K562 (cell line): Measurements from ENCODE around the gene PUS3. TPM values are rescaled to one million over a fixed set of nuclear protein-coding genes. Genes with fewer than 3 reads are reported as not detected.

Experiments
- ARID1B ChIP-seq: fragments of 450-650 bp; IDR thresholded peaks from 2 replicates; pipeline ENCODE4 v1.6.1; 2016; ENCODE audit warnings: antibody characterized with exemption, mild to moderate bottlenecking, inconsistent platforms
- CBX8 ChIP-seq: fragments of 200-600 bp; sonication (generic); IDR thresholded peaks from 2 replicates; pipeline ENCODE4 v1.6.1; 2012; ENCODE audit warnings: borderline replicate concordance, mixed run types, low read depth, mild to moderate bottlenecking, moderate library complexity, mixed read lengths, low read length, control low read depth, inconsistent platforms; ENCODE audit not compliant: poor library complexity, severe bottlenecking; ENCODE audit errors: extremely low read depth
- DPF2 ChIP-seq: fragments of 450-650 bp; IDR thresholded peaks from 2 replicates; pipeline ENCODE4 v1.6.1; 2016
- GTF2E2 ChIP-seq: fragments of 200-800 bp; sonication (Bioruptor generic); IDR thresholded peaks from 2 replicates; pipeline ENCODE4 v1.6.1; 2016; ENCODE audit warnings: missing genetic modification characterization, missing compliant biosample characterization
- NR2C1 ChIP-seq, 2 experiments: fragments of 450-650 bp; IDR thresholded peaks; 2 replicates each; pipeline ENCODE4 v1.6.1; 2017; ENCODE audit warnings: mild to moderate bottlenecking in 2 of 2, antibody characterized with exemption in 1 of 2, inconsistent platforms in 1 of 2, missing compliant biosample characterization in 1 of 2, missing genetic modification characterization in 1 of 2
- POLR2AphosphoS5 ChIP-seq: IDR thresholded peaks from 2 replicates; pipeline ENCODE4 v1.6.1; 2011; ENCODE audit warnings: mild to moderate bottlenecking, low read depth, low read length, moderate library complexity; ENCODE audit not compliant: control insufficient read depth, insufficient read depth
- POU5F1 ChIP-seq: fragments of 150-350 bp; IDR thresholded peaks from 2 replicates; pipeline ENCODE4 v1.6.1; 2014; ENCODE audit warnings: borderline replicate concordance, low read length, low read depth, mild to moderate bottlenecking; ENCODE audit not compliant: partially characterized antibody
- RBBP5 ChIP-seq: fragments of 200-600 bp; sonication (generic); IDR thresholded peaks from 2 replicates; pipeline ENCODE4 v1.6.1; 2012; ENCODE audit warnings: borderline replicate concordance, mild to moderate bottlenecking, low read length, control low read depth, inconsistent platforms; ENCODE audit not compliant: insufficient read depth, poor library complexity, severe bottlenecking
- RFX7 ChIP-seq: fragments of 250-450 bp; sonication (Bioruptor Pico); IDR thresholded peaks from 2 replicates; pipeline ENCODE4 v1.5.1; 2021; ENCODE audit warnings: mild to moderate bottlenecking
- SREBF2 ChIP-seq: sonication (generic); formaldehyde crosslinking; IDR thresholded peaks from 2 replicates; pipeline ENCODE4 v1.4.0; 2020; ENCODE audit warnings: mild to moderate bottlenecking, missing genetic modification reagents
- SUPT5H ChIP-seq: fragments of 450-650 bp; IDR thresholded peaks from 2 replicates; pipeline ENCODE4 v1.6.1; 2016
- WHSC1 ChIP-seq: IDR thresholded peaks from one replicate; pipeline ENCODE4 v1.6.1; 2012; ENCODE audit warnings: low read length, control low read depth, inconsistent platforms
- ZKSCAN1 ChIP-seq: fragments of 150-350 bp; IDR thresholded peaks from 2 replicates; pipeline ENCODE4 v1.6.1; 2016; ENCODE audit warnings: low read depth, low read length
- ZNF586 ChIP-seq: fragments of 450-650 bp; formaldehyde crosslinking; conservative IDR thresholded peaks from 2 replicates; pipeline ENCODE4 v1.4.0; 2020; ENCODE audit warnings: mild to moderate bottlenecking, moderate library complexity
- polyA plus RNA-seq, 8 experiments: library from polyadenylated mRNA; depleted of rRNA in 4 of 8; stranded (reverse) in 5 of 8; unstranded in 3 of 8; fragments of >200 nt; fragmentation: Nextera tagmentation in 2 of 8; fragmentation: Illumina TruSeq in 1 of 8; extraction: Ambion mirVana in 2 of 8; extraction: Trizol in 1 of 8; gene quantifications; 2 replicates each; pipeline versions ENCODE4 v1.2.1 to v1.2.3, GENCODE V29; 2011 to 2014; ENCODE audit warnings: inconsistent platforms in 1 of 8, missing spikeins in 1 of 8
- total RNA-seq, 7 experiments: library from RNA; depleted of rRNA in 6 of 7; stranded (reverse); fragments of >200 nt in 6 of 7; fragmentation: Illumina TruSeq in 2 of 7; extraction: Trizol in 2 of 7; gene quantifications; 2 replicates each; pipeline versions ENCODE4 v1.2.1 to v1.2.3, GENCODE V29; 2011 to 2021; ENCODE audit warnings: low replicate concordance in 1 of 7
- TF ChIP-seq, protein P1 (sequence below): sonication (generic); formaldehyde crosslinking; IDR thresholded peaks from 2 replicates; pipeline ENCODE4 v1.8.0; 2023; ENCODE audit warnings: mild to moderate bottlenecking, missing genetic modification reagents
- TF ChIP-seq, protein P2 (sequence below): sonication (generic); formaldehyde crosslinking; IDR thresholded peaks from 2 replicates; pipeline ENCODE4 v1.8.0; 2022; ENCODE audit warnings: mild to moderate bottlenecking, missing genetic modification reagents
- TF ChIP-seq, protein P3 (sequence below): IDR thresholded peaks from 2 replicates; pipeline ENCODE4 v1.6.1; 2014; ENCODE audit warnings: antibody characterized with exemption
- TF ChIP-seq, protein P4 (sequence below): fragments of 250-450 bp; sonication (Bioruptor Pico); IDR thresholded peaks from 2 replicates; pipeline ENCODE4 v1.5.0; 2020; ENCODE audit warnings: mild to moderate bottlenecking
- TF ChIP-seq, protein P5 (sequence below): fragments of 250-450 bp; sonication (Bioruptor Pico); IDR thresholded peaks from 2 replicates; pipeline ENCODE4 v1.8.0; 2021; ENCODE audit warnings: moderate library complexity, mild to moderate bottlenecking, inconsistent platforms

The PUS3 gene
- total and polyA plus RNA-seq, 9 of the 15 experiments (the other 6 are each of a cell fraction or from before 2014, with no cell fraction given): 16.5 to 49.2 (median 35.9) TPM

DNA sequence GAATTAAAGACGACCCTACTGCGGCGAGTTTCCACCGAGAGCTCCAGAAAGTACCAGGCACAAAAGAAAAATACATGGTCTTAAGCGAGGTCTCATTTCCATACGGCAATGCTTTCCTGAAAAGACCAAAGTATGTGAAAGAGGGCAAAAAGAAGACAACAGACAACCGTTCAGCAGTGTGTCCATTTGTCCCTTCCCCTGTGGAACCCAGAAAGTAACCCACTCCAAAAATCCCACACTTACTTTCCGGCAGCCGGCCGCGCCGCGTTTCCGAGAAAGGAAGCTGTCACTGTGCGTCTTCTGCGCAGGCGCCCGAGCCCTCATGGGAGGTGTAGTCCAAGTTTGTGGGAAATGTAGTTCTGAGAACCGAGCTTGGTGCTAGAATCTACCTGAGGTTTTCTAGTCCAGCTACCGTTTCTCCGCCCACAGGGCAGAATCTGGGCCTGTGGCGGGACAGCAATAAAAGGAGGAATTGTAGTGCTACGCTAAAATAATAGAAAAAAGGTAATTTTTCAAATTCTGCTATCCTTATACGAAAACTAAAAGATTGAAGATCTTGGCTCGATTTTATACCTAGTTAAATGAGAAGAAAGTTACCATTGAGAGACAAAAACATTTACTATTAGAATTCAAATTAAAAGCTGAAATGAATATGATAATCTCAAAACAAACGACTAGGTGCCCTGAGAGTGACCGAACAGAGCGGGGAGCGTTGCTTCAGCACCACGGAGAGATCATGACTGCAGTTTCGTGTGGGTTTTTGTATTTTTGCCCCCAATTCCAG is at the start of gene PUS3 (continued):
- TF ChIP-seq, protein P1, sequence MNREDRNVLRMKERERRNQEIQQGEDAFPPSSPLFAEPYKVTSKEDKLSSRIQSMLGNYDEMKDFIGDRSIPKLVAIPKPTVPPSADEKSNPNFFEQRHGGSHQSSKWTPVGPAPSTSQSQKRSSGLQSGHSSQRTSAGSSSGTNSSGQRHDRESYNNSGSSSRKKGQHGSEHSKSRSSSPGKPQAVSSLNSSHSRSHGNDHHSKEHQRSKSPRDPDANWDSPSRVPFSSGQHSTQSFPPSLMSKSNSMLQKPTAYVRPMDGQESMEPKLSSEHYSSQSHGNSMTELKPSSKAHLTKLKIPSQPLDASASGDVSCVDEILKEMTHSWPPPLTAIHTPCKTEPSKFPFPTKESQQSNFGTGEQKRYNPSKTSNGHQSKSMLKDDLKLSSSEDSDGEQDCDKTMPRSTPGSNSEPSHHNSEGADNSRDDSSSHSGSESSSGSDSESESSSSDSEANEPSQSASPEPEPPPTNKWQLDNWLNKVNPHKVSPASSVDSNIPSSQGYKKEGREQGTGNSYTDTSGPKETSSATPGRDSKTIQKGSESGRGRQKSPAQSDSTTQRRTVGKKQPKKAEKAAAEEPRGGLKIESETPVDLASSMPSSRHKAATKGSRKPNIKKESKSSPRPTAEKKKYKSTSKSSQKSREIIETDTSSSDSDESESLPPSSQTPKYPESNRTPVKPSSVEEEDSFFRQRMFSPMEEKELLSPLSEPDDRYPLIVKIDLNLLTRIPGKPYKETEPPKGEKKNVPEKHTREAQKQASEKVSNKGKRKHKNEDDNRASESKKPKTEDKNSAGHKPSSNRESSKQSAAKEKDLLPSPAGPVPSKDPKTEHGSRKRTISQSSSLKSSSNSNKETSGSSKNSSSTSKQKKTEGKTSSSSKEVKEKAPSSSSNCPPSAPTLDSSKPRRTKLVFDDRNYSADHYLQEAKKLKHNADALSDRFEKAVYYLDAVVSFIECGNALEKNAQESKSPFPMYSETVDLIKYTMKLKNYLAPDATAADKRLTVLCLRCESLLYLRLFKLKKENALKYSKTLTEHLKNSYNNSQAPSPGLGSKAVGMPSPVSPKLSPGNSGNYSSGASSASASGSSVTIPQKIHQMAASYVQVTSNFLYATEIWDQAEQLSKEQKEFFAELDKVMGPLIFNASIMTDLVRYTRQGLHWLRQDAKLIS: no peak
- TF ChIP-seq GTF2E2 (tag): no peak
- TF ChIP-seq CBX8: no peak
- TF ChIP-seq NR2C1 (IDR thresholded peaks at IDR 0.05): no peak
- TF ChIP-seq NR2C1 (tag; IDR thresholded peaks at IDR 0.05): no peak
- no peak for TF ChIP-seq ZNF586 (CRISPR knock-in tag)
- TF ChIP-seq ARID1B: no peak
- TF ChIP-seq, protein P2, sequence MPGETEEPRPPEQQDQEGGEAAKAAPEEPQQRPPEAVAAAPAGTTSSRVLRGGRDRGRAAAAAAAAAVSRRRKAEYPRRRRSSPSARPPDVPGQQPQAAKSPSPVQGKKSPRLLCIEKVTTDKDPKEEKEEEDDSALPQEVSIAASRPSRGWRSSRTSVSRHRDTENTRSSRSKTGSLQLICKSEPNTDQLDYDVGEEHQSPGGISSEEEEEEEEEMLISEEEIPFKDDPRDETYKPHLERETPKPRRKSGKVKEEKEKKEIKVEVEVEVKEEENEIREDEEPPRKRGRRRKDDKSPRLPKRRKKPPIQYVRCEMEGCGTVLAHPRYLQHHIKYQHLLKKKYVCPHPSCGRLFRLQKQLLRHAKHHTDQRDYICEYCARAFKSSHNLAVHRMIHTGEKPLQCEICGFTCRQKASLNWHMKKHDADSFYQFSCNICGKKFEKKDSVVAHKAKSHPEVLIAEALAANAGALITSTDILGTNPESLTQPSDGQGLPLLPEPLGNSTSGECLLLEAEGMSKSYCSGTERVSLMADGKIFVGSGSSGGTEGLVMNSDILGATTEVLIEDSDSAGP: no peak
- TF ChIP-seq RFX7 (CRISPR knock-in tag): no peak
- no peak for TF ChIP-seq SREBF2 (CRISPR knock-in tag)
- no peak for TF ChIP-seq WHSC1
- no peak for TF ChIP-seq DPF2
- TF ChIP-seq, protein P3, sequence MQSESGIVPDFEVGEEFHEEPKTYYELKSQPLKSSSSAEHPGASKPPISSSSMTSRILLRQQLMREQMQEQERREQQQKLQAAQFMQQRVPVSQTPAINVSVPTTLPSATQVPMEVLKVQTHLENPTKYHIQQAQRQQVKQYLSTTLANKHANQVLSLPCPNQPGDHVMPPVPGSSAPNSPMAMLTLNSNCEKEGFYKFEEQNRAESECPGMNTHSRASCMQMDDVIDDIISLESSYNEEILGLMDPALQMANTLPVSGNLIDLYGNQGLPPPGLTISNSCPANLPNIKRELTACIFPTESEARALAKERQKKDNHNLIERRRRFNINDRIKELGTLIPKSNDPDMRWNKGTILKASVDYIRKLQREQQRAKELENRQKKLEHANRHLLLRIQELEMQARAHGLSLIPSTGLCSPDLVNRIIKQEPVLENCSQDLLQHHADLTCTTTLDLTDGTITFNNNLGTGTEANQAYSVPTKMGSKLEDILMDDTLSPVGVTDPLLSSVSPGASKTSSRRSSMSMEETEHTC: no peak
- TF ChIP-seq RBBP5: peak; percentile 55
- TF ChIP-seq POLR2AphosphoS5: peak; percentile 89
- TF ChIP-seq, protein P4, sequence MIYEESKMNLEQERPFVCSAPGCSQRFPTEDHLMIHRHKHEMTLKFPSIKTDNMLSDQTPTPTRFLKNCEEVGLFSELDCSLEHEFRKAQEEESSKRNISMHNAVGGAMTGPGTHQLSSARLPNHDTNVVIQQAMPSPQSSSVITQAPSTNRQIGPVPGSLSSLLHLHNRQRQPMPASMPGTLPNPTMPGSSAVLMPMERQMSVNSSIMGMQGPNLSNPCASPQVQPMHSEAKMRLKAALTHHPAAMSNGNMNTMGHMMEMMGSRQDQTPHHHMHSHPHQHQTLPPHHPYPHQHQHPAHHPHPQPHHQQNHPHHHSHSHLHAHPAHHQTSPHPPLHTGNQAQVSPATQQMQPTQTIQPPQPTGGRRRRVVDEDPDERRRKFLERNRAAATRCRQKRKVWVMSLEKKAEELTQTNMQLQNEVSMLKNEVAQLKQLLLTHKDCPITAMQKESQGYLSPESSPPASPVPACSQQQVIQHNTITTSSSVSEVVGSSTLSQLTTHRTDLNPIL (CRISPR knock-in tag): no peak
- TF ChIP-seq POU5F1: peak; percentile 22
- TF ChIP-seq, protein P5, sequence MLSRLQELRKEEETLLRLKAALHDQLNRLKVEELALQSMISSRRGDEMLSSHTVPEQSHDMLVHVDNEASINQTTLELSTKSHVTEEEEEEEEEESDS (CRISPR knock-in tag): no peak
- TF ChIP-seq SUPT5H: peak; percentile 89
- no peak for TF ChIP-seq ZKSCAN1
